Kidney (tissue), 14 donors: Measurements from ENCODE around the gene PGBD5. TPM values are rescaled to one million over a fixed set of nuclear protein-coding genes. Genes with fewer than 3 reads are reported as not detected.

ENCODE experiments used
- DNase-seq, 5 donors: peaks; one replicate each; pipeline ENCODE4 v3.0.0-alpha.2; 2013 to 2020
- FAIRE-seq: peaks from 2 replicates; lab custom pipeline; 2012; peaks lifted over from hg19 to GRCh38; lab: Jason Lieb, UNC
- H3K27ac ChIP-seq, 2 donors: one replicate each; pipeline ENCODE4 v1.7.0; 2013; ENCODE audit warnings: low read depth in 2 of 2, low read length in 2 of 2, inconsistent platforms in 1 of 2
- H3K27me3 ChIP-seq: one replicate; pipeline ENCODE4 v1.7.1; 2013; ENCODE audit warnings: low read length, inconsistent platforms; ENCODE audit not compliant: control insufficient read depth, insufficient read depth
- H3K36me3 ChIP-seq, 3 donors: one replicate each; pipeline versions ENCODE4 v1.7.0 to v1.7.1; 2013; ENCODE audit warnings: low read length in 3 of 3, control low read depth in 1 of 3, inconsistent platforms in 1 of 3; ENCODE audit not compliant: insufficient read depth in 3 of 3, control insufficient read depth in 2 of 3
- H3K4me1 ChIP-seq, 3 donors: one replicate each; pipeline versions ENCODE4 v1.7.0 to v1.7.1; 2013; ENCODE audit warnings: low read length in 3 of 3, inconsistent platforms in 1 of 3, low read depth in 1 of 3; ENCODE audit not compliant: control insufficient read depth in 2 of 3, insufficient read depth in 2 of 3
- H3K4me3 ChIP-seq, 3 donors: one replicate each; pipeline versions ENCODE4 v1.7.0 to v1.8.1; 2013; ENCODE audit warnings: low read length in 3 of 3, control low read depth in 1 of 3, inconsistent platforms in 1 of 3
- H3K9ac ChIP-seq, 3 donors: one replicate each; pipeline versions ENCODE4 v1.7.0 to v1.7.1; 2013; ENCODE audit warnings: low read length in 3 of 3, control low read depth in 1 of 3, inconsistent platforms in 1 of 3
- H3K9me3 ChIP-seq, 3 donors: one replicate each; pipeline versions ENCODE4 v1.7.0 to v1.7.1; 2013; ENCODE audit warnings: low read length in 3 of 3, control low read depth in 1 of 3, inconsistent platforms in 1 of 3; ENCODE audit not compliant: control insufficient read depth in 2 of 3, insufficient read depth in 1 of 3
- intact Hi-C: fragments of 100-400 bp; cut with DNase I; formaldehyde crosslinking; loops from one replicate; pipeline ENCODE4 v1.11.1; 2022
- polyA plus RNA-seq: library from polyadenylated mRNA; stranded (reverse); fragments of 350-450 nt; fragmentation: Illumina TruSeq; extraction: RNeasy Lipid Tissue Mini Kit (QIAGEN cat#74804); gene quantifications from one replicate; pipeline ENCODE4 v1.2.3, GENCODE V29; 2014; ENCODE audit warnings: low read depth, low replicate concordance; ENCODE audit not compliant: insufficient read depth
- total RNA-seq: library from RNA; stranded (reverse); fragmentation: NEBNext Ultra II Directional; extraction: Animal tissue kit (Norgen Biotek cat#: 25700); gene quantifications from one replicate; pipeline ENCODE4 v1.2.1, GENCODE V29; 2021
- TF ChIP-seq, protein P1 (sequence below): IDR thresholded peaks from 3 replicates; pipeline ENCODE4 v1.5.1; 2012; ENCODE audit warnings: mild to moderate bottlenecking, moderate library complexity, borderline replicate concordance; ENCODE audit not compliant: insufficient read depth; ENCODE audit errors: extremely low read depth
- donor health status: control.
- donor health status: control.
- donor health status: control.
- donor health status: control.
- donor health status: control.
- donor health status: DM: yes; HTN: yes; CAD: no.
- donor health status: Normal renal cell carcinoma (clear cell type).

Gene PGBD5
- total and polyA plus RNA-seq, 2 donors from 2014 or later = 2.0 to 3.7 TPM

DNA sequence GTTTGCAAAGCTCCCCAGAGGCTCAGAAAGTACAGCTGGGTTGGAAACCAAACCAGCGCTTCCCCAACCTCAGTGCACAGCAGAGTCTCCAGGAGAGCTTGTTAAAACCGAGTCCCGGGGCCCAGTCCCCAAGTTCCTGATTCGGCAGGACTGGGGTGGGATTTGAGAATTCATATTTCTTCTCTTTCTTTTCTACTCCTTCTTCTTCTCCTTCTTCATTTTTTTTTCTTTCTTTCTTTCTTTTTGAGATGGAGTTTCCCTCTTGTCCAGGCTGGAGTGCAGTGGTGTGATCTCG is 136.8 kb downstream of the PGBD5 start:
- intact Hi-C loops = no loop called here
- no peaks in the 10 kb centered on the region for H3K36me3 ChIP-seq
- TF ChIP-seq, protein P1, sequence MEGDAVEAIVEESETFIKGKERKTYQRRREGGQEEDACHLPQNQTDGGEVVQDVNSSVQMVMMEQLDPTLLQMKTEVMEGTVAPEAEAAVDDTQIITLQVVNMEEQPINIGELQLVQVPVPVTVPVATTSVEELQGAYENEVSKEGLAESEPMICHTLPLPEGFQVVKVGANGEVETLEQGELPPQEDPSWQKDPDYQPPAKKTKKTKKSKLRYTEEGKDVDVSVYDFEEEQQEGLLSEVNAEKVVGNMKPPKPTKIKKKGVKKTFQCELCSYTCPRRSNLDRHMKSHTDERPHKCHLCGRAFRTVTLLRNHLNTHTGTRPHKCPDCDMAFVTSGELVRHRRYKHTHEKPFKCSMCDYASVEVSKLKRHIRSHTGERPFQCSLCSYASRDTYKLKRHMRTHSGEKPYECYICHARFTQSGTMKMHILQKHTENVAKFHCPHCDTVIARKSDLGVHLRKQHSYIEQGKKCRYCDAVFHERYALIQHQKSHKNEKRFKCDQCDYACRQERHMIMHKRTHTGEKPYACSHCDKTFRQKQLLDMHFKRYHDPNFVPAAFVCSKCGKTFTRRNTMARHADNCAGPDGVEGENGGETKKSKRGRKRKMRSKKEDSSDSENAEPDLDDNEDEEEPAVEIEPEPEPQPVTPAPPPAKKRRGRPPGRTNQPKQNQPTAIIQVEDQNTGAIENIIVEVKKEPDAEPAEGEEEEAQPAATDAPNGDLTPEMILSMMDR = no peak
- peak in 1 of 5 donors; percentile 7 for DNase-seq
- no peak overlapping the region for H3K4me3 ChIP-seq
- H3K27me3 ChIP-seq = no peaks in the 10 kb centered on the region
- no peaks in the 10 kb centered on the region for H3K4me1 ChIP-seq
- FAIRE-seq = no peak
- H3K27ac ChIP-seq = no peak overlapping the region
- no peak overlapping the region for H3K9ac ChIP-seq
- H3K9me3 ChIP-seq = no peaks in the 10 kb centered on the region

GRCh38 chr1:230288641-230289349 is 137.3 kb downstream of the PGBD5 start:
- Histone ChIP-seq H3K9ac (no peak overlapping the region), H3K9me3 (no peaks in the 10 kb centered on the region), H3K27ac (no peak overlapping the region), H3K4me1 (no peaks in the 10 kb centered on the region), H3K36me3 (no peaks in the 10 kb centered on the region), H3K4me3 (no peak overlapping the region), H3K27me3 (no peaks in the 10 kb centered on the region)
- intact Hi-C loops = no loop called here
- TF ChIP-seq, protein P1 = no peak
- DNase-seq = peak in 1 of 5 donors; percentile 38
- no peak for FAIRE-seq

DNA sequence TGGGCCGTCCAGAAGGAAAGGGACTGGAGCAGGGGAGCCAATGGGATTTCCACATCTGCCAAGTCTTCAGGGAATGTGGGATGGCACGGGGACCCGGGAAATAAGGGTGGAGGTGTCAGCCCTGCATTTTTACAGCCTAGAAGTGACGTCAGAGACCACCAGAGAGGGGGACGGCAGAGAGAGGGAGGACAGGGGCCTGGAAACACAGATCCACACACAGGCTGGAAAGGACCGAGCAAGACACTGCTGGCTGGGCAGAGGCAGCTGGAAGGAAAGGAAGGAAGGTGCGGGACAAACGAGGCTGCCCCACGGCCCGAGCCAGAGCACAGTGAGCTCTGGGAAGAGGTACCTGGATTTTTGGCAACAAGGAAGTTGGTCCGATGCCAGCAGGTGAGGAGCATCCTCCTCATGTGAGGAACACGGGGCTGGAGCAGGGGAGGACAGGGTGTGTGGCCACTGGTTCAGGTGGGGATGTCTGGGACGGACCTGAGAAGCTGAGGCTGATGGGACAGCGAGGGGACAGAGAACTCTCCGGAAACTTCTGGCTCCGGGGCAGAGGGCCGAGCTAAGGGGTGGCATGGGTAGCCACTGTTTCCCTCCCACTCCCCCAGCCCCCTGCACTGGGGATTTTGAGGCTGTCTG is 138.3 kb downstream of the PGBD5 start:
- FAIRE-seq (no peak), DNase-seq (peak in 1 of 5 donors; percentile 32)
- Histone ChIP-seq H3K27me3 (no peaks in the 10 kb centered on the region), H3K4me1 (no peaks in the 10 kb centered on the region), H3K36me3 (no peaks in the 10 kb centered on the region), H3K9me3 (no peaks in the 10 kb centered on the region), H3K27ac (no peak overlapping the region), H3K9ac (no peak overlapping the region), H3K4me3 (no peak overlapping the region)
- intact Hi-C loops = no loop called here
- TF ChIP-seq, protein P1 = no peak
